ENCODE data around the gene KRT82. TPM values are rescaled to one million over a fixed set of nuclear protein-coding genes. Genes with fewer than 3 reads are reported as not detected.
"Not testable (repeated sequence)": the region's sequence is repeated elsewhere in the genome, so short reads cannot be mapped to it uniquely, and the experiment has no call there.

Gene KRT82
- total RNA-seq, 1 experiment from 2014 or later = not detected

DNA sequence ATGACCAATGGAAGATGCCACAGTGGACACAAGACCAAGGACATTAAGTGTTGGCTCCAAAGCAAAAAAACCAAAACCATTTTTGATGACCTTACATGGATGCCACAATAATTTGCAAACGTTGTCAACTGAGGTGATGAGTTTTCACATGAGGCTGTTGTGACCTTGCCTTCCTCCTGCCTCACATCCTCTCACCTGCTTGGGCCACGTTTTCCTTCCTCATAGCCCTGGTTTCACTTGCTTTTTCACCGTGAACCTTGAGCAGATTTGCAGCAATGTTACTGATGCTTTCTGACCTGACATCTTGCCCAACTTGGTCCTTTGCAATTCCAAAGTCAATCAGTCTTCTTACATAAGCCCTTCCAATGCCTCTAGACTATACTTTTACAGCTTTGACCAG is 42.1 kb upstream of the KRT82 start:
- no peak for DNase-seq (ENCODE audit: unreplicated experiment)
- no TSS peak for BruUV-seq (replicated peaks)
- TF ChIP-seq, protein P1, sequence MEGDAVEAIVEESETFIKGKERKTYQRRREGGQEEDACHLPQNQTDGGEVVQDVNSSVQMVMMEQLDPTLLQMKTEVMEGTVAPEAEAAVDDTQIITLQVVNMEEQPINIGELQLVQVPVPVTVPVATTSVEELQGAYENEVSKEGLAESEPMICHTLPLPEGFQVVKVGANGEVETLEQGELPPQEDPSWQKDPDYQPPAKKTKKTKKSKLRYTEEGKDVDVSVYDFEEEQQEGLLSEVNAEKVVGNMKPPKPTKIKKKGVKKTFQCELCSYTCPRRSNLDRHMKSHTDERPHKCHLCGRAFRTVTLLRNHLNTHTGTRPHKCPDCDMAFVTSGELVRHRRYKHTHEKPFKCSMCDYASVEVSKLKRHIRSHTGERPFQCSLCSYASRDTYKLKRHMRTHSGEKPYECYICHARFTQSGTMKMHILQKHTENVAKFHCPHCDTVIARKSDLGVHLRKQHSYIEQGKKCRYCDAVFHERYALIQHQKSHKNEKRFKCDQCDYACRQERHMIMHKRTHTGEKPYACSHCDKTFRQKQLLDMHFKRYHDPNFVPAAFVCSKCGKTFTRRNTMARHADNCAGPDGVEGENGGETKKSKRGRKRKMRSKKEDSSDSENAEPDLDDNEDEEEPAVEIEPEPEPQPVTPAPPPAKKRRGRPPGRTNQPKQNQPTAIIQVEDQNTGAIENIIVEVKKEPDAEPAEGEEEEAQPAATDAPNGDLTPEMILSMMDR (IDR thresholded peaks at IDR 0.05; ENCODE audit: unreplicated experiment) = no peak
- ChIA-PET POLR2A (no interaction called here), CTCF (interaction anchor here (1.3 kb wide), 1 partner anchor 76 kb away, joined by 5 read pairs; no protein-coding TSS in a partner anchor)
- Mint-ChIP-seq H3K4me1 (ENCODE audit: insufficient read depth, unreplicated experiment) (peaks cover 11% of the 10 kb centered on the region), H3K4me3 (ENCODE audit: unreplicated experiment) (no peak overlapping the region), H3K27ac (ENCODE audit: low read depth, unreplicated experiment) (no peak overlapping the region), H3K36me3 (ENCODE audit: insufficient read depth, unreplicated experiment) (no peaks in the 10 kb centered on the region), H3K9me3 (ENCODE audit: unreplicated experiment) (no peaks in the 10 kb centered on the region), H3K27me3 (ENCODE audit: insufficient read depth, unreplicated experiment) (no peaks in the 10 kb centered on the region)
- intact Hi-C loops (cut with micrococcal nuclease) = loop anchor here (10.0 kb wide), 1 partner anchor 53 kb away; no protein-coding TSS in a partner anchor

DNA sequence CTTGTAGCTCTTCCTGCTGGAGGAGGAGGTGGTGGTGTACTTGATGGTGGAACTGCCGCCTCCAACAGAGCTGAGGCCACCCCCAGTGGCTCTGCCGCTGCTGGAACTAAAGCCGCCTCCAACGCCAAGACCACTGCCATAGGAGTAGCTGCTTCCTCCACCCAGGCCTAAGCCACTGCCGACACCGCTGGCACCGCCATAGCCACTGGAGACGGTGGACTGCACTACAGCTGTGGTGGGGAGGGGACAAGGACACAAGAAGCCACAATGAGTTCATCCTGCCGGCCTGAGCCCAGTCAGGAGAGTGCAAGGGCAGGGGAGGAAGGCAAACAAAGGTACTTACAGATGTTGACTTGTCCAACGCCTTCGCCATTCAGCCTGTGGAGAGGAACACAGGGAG is 41.1 kb upstream of the KRT82 start:
- CTCF ChIA-PET = interaction anchor here (0.8 to 1.3 kb wide), 3 partner anchors 49 to 439 kb away, joined by 5 read pairs; no protein-coding TSS in a partner anchor
- DNase-seq (ENCODE audit: unreplicated experiment); POLR2A ChIA-PET; H3K9me3 Mint-ChIP-seq (ENCODE audit: unreplicated experiment); BruUV-seq (replicated peaks); H3K27ac Mint-ChIP-seq (ENCODE audit: low read depth, unreplicated experiment); H3K27me3 Mint-ChIP-seq (ENCODE audit: insufficient read depth, unreplicated experiment); H3K4me3 Mint-ChIP-seq (ENCODE audit: unreplicated experiment); H3K36me3 Mint-ChIP-seq (ENCODE audit: insufficient read depth, unreplicated experiment): not testable (repeated sequence)
- H3K4me1 Mint-ChIP-seq (ENCODE audit: insufficient read depth, unreplicated experiment) = peaks cover 18% of the 10 kb centered on the region
- intact Hi-C loops (cut with micrococcal nuclease) = loop anchor here (10.0 kb wide), 1 partner anchor 52 kb away; no protein-coding TSS in a partner anchor

DNA sequence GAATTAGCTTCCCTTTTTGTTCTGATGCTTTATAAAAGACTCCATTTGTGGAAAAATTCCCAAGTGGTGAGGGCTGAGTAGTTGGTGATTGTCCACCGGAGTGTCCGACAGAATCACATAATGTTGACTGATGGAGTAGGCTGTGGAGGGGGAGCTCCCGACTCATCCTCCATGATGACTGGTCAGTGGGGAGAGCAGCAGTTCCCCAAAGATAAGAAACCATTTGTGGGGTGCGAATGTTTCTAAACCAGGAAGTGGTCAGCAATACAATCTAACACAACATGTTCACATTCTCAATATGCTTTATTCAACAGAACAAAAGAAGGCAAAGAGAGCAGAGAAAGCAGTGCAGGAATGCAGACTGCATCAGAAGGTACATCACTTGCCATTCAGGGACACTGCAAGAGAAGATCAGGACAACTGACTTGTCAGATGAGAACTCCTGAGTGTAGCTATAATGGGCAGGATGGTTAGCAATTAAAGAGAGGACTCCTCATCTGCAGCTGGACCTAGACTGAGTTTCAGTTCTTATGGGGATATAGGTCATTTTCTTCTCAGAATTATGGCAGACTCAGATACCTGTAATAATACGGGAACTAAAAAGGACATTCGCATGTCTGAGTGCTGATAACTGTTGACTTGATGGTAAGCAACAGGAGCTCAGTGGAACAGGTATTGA is 40.4 kb upstream of the KRT82 start:
- TF ChIP-seq, protein P1 (IDR thresholded peaks at IDR 0.05; ENCODE audit: unreplicated experiment) = no peak
- intact Hi-C loops (cut with micrococcal nuclease) = loop anchor here (10.0 kb wide), 1 partner anchor 52 kb away; no protein-coding TSS in a partner anchor
- ChIA-PET CTCF (interaction anchor here (0.5 to 1.1 kb wide), 4 partner anchors 50 to 576 kb away, joined by 3 to 5 read pairs (median 4); no protein-coding TSS in a partner anchor), POLR2A (no interaction called here)
- Mint-ChIP-seq H3K36me3 (ENCODE audit: insufficient read depth, unreplicated experiment) (no peaks in the 10 kb centered on the region), H3K4me1 (ENCODE audit: insufficient read depth, unreplicated experiment) (peaks cover 20% of the 10 kb centered on the region), H3K4me3 (ENCODE audit: unreplicated experiment) (no peak overlapping the region), H3K9me3 (ENCODE audit: unreplicated experiment) (no peaks in the 10 kb centered on the region), H3K27ac (ENCODE audit: low read depth, unreplicated experiment) (no peak overlapping the region), H3K27me3 (ENCODE audit: insufficient read depth, unreplicated experiment) (no peaks in the 10 kb centered on the region)
- no TSS peak for BruUV-seq (replicated peaks)
- DNase-seq (ENCODE audit: unreplicated experiment) = no peak

DNA sequence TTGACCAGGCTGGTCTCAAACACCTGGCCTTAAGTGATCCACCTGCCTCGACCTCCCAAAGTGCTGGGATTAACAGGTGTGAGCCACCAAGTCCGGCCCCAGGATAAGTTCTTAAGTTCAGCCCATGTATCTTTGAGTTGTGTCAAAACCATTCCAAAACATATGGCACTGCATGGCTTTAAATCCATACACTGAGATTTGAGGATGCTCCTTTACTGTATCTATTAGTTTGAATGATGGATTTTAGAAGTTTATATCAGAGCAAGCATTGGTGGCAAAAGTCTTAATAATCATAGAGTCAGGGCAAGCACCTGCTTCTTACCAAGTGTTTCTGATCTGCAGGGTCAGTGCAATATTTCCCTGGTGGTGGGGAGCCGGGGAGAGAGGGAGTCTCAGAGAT is 39.7 kb upstream of the KRT82 start:
- H3K27me3 Mint-ChIP-seq (ENCODE audit: insufficient read depth, unreplicated experiment) = no peaks in the 10 kb centered on the region
- TF ChIP-seq, protein P1 (IDR thresholded peaks at IDR 0.05; ENCODE audit: unreplicated experiment) = no peak
- H3K4me3 Mint-ChIP-seq (ENCODE audit: unreplicated experiment) = no peak overlapping the region
- no peaks in the 10 kb centered on the region for H3K36me3 Mint-ChIP-seq (ENCODE audit: insufficient read depth, unreplicated experiment)
- BruUV-seq (replicated peaks) = no TSS peak
- intact Hi-C loops (cut with micrococcal nuclease) = loop anchor here (10.0 kb wide), 1 partner anchor 51 kb away; no protein-coding TSS in a partner anchor
- peaks cover 26% of the 10 kb centered on the region for H3K4me1 Mint-ChIP-seq (ENCODE audit: insufficient read depth, unreplicated experiment)
- no peak for DNase-seq (ENCODE audit: unreplicated experiment)
- H3K9me3 Mint-ChIP-seq (ENCODE audit: unreplicated experiment) = no peaks in the 10 kb centered on the region
- H3K27ac Mint-ChIP-seq (ENCODE audit: low read depth, unreplicated experiment) = no peak overlapping the region
- ChIA-PET CTCF (interaction anchor here (0.5 kb wide), 1 partner anchor 577 kb away, joined by 3 read pairs; no protein-coding TSS in a partner anchor), POLR2A (no interaction called here)

Data from MCF 10A (cell line).